ENCODE data around the gene PLK2. TPM values are rescaled to one million over a fixed set of nuclear protein-coding genes. Genes with fewer than 3 reads are reported as not detected.
A peak's percentile ranks its signal among the peaks of the same experiment; 100 is the strongest.

Gene PLK2
- total and polyA plus RNA-seq, 2 donors (not counting 3 experiments of a cell fraction or from before 2014, with no cell fraction given) = 199 to 250 TPM

DNA sequence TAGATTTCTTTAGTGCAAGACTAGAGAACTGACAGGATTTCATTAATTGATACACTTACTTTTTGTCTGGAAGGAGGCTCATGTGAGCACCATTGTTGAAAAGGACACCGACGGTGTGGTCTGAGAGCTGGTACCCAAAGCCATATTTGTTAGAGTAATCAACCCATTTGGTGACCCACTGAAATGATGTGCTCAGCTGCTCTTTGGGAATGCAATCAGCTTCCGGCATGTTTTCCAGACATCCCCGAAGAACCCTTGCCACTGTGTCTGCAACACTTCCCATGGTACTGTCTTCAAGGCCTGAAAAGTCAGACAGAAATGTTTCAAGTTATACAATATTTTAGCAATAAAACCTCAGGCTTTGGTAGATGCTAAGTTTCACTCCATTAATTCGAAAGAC is 4.4 kb downstream of the PLK2 start:
- peak overlapping the region; percentile 98 for H3K9ac ChIP-seq (replicated peaks; ENCODE audit: extremely low read depth, insufficient read depth, low read length)
- H3K27ac ChIP-seq (ENCODE audit: insufficient read depth, low read depth, low read length) = no peak overlapping the region
- peaks cover 14% of the 10 kb centered on the region for H4K20me1 ChIP-seq (replicated peaks; ENCODE audit: control insufficient read depth, extremely low read depth, insufficient read depth, low read length)
- H3K4me1 ChIP-seq (ENCODE audit: control insufficient read depth, extremely low read depth, insufficient read depth, low read length) = peaks cover 32% of the 10 kb centered on the region
- H3K4me3 ChIP-seq (replicated peaks in 1 of 3; ENCODE audit: insufficient read depth in 1 of 3, low read depth in 1 of 3, low read length in 3 of 3) = peak overlapping the region in 2 of 3 experiments; percentile 92 to 94
- peaks cover 30 to 47% of the 10 kb centered on the region in 2 experiments for H3K36me3 ChIP-seq (ENCODE audit: control insufficient read depth in 2 of 2, extremely low read depth in 1 of 2, insufficient read depth in 2 of 2, low read length in 2 of 2)
- ChIA-PET CTCF (interaction anchor here (1.2 to 2.8 kb wide), 5 partner anchors 196 to 956 kb away, joined by 3 to 31 read pairs (median 6); no protein-coding TSS in a partner anchor), POLR2A (interaction anchor here (1.2 to 2.5 kb wide), 2 partner anchors 614 to 677 kb away, joined by 4 to 12 read pairs; no protein-coding TSS in a partner anchor)
- peak; percentile 15 for DNase-seq (ENCODE audit: low read depth, low spot score)
- no peaks in the 10 kb centered on the region for H3K9me1 ChIP-seq (replicated peaks; ENCODE audit: control insufficient read depth, extremely low read depth, insufficient read depth, low read length)
- intact Hi-C loops (cut with micrococcal nuclease) = loop anchor here (5.0 kb wide), 1 partner anchor 138 kb away; no protein-coding TSS in a partner anchor
- peaks cover 56% of the 10 kb centered on the region for H3K79me2 ChIP-seq (ENCODE audit: control insufficient read depth, insufficient read depth, low read length)
- no peaks in the 10 kb centered on the region for H3K27me3 ChIP-seq (ENCODE audit: control insufficient read depth in 2 of 2, insufficient read depth in 2 of 2, low read length in 2 of 2)
- H2AFZ ChIP-seq (ENCODE audit: low read depth, low read length) = no peak overlapping the region
- H3K4me2 ChIP-seq (ENCODE audit: insufficient read depth, low read length) = peak overlapping the region; percentile 95
- dilution Hi-C loops (cut with MboI; ENCODE audit: extremely low pct_ligation_motif_present, low sequenced_read_pairs) = loop anchor here (25.0 kb wide), 2 partner anchors 668 to 968 kb away; partner anchors contain the start of gene ACTBL2
- no TSS peak for BruUV-seq (replicated peaks)
- no peaks in the 10 kb centered on the region for H3K9me3 ChIP-seq (replicated peaks; ENCODE audit: control insufficient read depth, insufficient read depth, low read length)
- no peak for FAIRE-seq
- TF ChIP-seq, protein P1, sequence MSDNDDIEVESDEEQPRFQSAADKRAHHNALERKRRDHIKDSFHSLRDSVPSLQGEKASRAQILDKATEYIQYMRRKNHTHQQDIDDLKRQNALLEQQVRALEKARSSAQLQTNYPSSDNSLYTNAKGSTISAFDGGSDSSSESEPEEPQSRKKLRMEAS (IDR thresholded peaks at IDR 0.05; ENCODE audit: insufficient read depth, insufficient read length) = no peak
- TF ChIP-seq POLR2A (IDR thresholded peaks at IDR 0.05; ENCODE audit: low read depth, low read length) (peak; percentile 71), JUN (IDR thresholded peaks at IDR 0.05; ENCODE audit: borderline replicate concordance, insufficient read depth, insufficient read length, low read depth) (no peak), FOS (IDR thresholded peaks at IDR 0.05; ENCODE audit: borderline replicate concordance, insufficient read depth, low read length) (no peak), EZH2 (IDR thresholded peaks at IDR 0.05; ENCODE audit: borderline replicate concordance, low read depth, low read length, severe bottlenecking) (no peak)

DNA sequence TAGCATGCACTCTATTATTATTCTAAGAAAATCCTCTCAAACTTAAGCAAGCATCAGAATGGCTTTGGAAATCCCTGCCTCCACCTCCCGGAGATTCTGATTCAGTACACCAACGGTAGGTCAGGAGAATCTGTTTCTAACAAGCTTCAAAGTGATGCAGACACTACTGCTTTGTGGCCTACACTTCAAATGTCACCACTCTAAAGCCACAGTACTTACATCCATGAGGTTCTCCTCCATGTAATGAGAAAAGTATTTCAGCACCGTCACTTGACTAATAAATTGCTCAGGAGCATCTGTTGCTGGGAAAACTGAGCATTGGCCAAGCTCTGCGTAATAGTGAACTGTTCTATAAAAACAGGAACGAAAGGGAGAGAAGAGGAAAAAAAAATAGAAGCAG is 4.8 kb downstream of the PLK2 start:
- peak; percentile 7 for DNase-seq (ENCODE audit: low read depth, low spot score)
- POLR2A ChIA-PET = interaction anchor here (2.5 kb wide), 1 partner anchor 676 kb away, joined by 12 read pairs; no protein-coding TSS in a partner anchor
- TF ChIP-seq POLR2A (IDR thresholded peaks at IDR 0.05; ENCODE audit: low read depth, low read length) (no peak), JUN (IDR thresholded peaks at IDR 0.05; ENCODE audit: borderline replicate concordance, insufficient read depth, insufficient read length, low read depth) (no peak), MYC (IDR thresholded peaks at IDR 0.05; ENCODE audit: low read depth, low read length) (no peak), FOS (IDR thresholded peaks at IDR 0.05; ENCODE audit: borderline replicate concordance, insufficient read depth, low read length) (no peak), EZH2 (IDR thresholded peaks at IDR 0.05; ENCODE audit: borderline replicate concordance, low read depth, low read length, severe bottlenecking) (no peak), POLR2AphosphoS5 (IDR thresholded peaks at IDR 0.05; ENCODE audit: insufficient read depth, low read depth, low read length) (no peak), GATA2 (IDR thresholded peaks at IDR 0.05; ENCODE audit: insufficient read depth, insufficient read length, low read depth, low read length) (no peak)
- TF ChIP-seq, protein P2, sequence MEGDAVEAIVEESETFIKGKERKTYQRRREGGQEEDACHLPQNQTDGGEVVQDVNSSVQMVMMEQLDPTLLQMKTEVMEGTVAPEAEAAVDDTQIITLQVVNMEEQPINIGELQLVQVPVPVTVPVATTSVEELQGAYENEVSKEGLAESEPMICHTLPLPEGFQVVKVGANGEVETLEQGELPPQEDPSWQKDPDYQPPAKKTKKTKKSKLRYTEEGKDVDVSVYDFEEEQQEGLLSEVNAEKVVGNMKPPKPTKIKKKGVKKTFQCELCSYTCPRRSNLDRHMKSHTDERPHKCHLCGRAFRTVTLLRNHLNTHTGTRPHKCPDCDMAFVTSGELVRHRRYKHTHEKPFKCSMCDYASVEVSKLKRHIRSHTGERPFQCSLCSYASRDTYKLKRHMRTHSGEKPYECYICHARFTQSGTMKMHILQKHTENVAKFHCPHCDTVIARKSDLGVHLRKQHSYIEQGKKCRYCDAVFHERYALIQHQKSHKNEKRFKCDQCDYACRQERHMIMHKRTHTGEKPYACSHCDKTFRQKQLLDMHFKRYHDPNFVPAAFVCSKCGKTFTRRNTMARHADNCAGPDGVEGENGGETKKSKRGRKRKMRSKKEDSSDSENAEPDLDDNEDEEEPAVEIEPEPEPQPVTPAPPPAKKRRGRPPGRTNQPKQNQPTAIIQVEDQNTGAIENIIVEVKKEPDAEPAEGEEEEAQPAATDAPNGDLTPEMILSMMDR (IDR thresholded peaks at IDR 0.05; ENCODE audit: extremely low read depth in 1 of 2, insufficient read depth in 1 of 2, low read depth in 1 of 2, low read length in 2 of 2) = no peak
- TF ChIP-seq, protein P1 (IDR thresholded peaks at IDR 0.05; ENCODE audit: insufficient read depth, insufficient read length) = no peak

More for the DNA sequence above, 4.8 kb downstream of the PLK2 start:
- BruUV-seq (replicated peaks) = no TSS peak
- no peaks in the 10 kb centered on the region for H3K9me3 ChIP-seq (replicated peaks; ENCODE audit: control insufficient read depth, insufficient read depth, low read length)
- peak overlapping the region; percentile 95 for H3K4me2 ChIP-seq (ENCODE audit: insufficient read depth, low read length)
- CTCF ChIA-PET = interaction anchor here (1.2 to 2.8 kb wide), 4 partner anchors 196 to 676 kb away, joined by 3 to 31 read pairs (median 6); no protein-coding TSS in a partner anchor
- H3K36me3 ChIP-seq (ENCODE audit: control insufficient read depth in 2 of 2, extremely low read depth in 1 of 2, insufficient read depth in 2 of 2, low read length in 2 of 2) = peaks cover 33 to 47% of the 10 kb centered on the region in 2 experiments
- H3K79me2 ChIP-seq (ENCODE audit: control insufficient read depth, insufficient read depth, low read length) = peaks cover 56% of the 10 kb centered on the region
- FAIRE-seq = no peak
- H3K9ac ChIP-seq (replicated peaks; ENCODE audit: extremely low read depth, insufficient read depth, low read length) = peak overlapping the region; percentile 98
- peaks cover 32% of the 10 kb centered on the region for H3K4me1 ChIP-seq (ENCODE audit: control insufficient read depth, extremely low read depth, insufficient read depth, low read length)
- intact Hi-C loops (cut with micrococcal nuclease) (loop anchor here (5.0 kb wide), 1 partner anchor 138 kb away; no protein-coding TSS in a partner anchor), dilution Hi-C loops (cut with MboI; ENCODE audit: extremely low pct_ligation_motif_present, low sequenced_read_pairs) (loop anchor here (25.0 kb wide), 2 partner anchors 668 to 968 kb away; partner anchors contain the start of gene ACTBL2)
- H3K4me3 ChIP-seq (replicated peaks in 1 of 3; ENCODE audit: insufficient read depth in 1 of 3, low read depth in 1 of 3, low read length in 3 of 3) = peak overlapping the region in 2 of 3 experiments; percentile 92 to 94
- H2AFZ ChIP-seq (ENCODE audit: low read depth, low read length) = no peak overlapping the region
- no peaks in the 10 kb centered on the region for H3K27me3 ChIP-seq (ENCODE audit: control insufficient read depth in 2 of 2, insufficient read depth in 2 of 2, low read length in 2 of 2)
- H3K9me1 ChIP-seq (replicated peaks; ENCODE audit: control insufficient read depth, extremely low read depth, insufficient read depth, low read length) = no peaks in the 10 kb centered on the region
- no peak overlapping the region for H3K27ac ChIP-seq (ENCODE audit: insufficient read depth, low read depth, low read length)
- peaks cover 14% of the 10 kb centered on the region for H4K20me1 ChIP-seq (replicated peaks; ENCODE audit: control insufficient read depth, extremely low read depth, insufficient read depth, low read length)

All from endothelial cell of umbilical vein (primary cell).